NCI-H748 treated with DMSO at 0.1 percent for 48 hours (cell line): ENCODE data around the gene GTF3C1.

Experiments used
- DNase-seq: peaks from one replicate; lab custom pipeline; 2025; lab: John Stamatoyannopoulos, UW

Gene GTF3C1

DNA sequence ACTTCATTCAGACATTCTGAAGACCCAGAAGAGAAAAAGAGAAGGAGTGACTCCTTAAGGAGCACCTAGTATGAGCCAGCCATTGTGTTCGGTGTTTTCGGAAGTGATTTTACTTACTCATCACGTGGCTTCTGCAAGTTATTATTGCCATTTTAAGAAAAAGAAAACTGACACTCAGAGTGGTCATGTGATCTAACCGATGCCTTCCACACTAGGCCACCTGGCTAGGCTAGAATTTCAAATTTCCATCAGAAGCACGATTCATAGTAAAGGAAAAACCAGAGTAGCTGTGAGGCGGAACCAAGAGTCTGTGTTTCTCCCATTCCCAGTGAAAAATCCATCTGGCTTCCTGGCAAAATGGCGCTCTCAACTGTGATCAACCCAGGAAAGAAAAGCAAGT, 32.0 kb downstream of the GTF3C1 start:
- no peak for DNase-seq

DNA sequence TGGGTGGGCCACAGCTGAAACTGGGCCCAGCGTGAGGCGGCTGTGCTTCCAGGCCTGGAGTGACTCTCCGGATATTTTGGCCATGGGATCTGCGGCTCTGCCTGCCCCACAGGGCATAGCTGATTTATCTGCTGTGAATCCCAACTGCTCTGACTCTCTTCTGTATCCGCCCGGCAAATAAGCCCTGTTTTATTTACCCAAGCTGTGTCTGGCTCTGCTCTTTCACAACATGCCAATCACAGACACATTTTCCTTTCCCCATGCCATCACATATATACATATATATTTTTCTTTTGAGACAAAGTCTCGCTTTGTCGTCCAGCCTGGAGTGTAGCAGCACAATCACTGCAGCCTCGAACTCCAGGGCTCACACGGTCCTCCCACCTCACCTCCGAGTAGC, 33.3 kb downstream of the GTF3C1 start:
- no peak for DNase-seq

DNA sequence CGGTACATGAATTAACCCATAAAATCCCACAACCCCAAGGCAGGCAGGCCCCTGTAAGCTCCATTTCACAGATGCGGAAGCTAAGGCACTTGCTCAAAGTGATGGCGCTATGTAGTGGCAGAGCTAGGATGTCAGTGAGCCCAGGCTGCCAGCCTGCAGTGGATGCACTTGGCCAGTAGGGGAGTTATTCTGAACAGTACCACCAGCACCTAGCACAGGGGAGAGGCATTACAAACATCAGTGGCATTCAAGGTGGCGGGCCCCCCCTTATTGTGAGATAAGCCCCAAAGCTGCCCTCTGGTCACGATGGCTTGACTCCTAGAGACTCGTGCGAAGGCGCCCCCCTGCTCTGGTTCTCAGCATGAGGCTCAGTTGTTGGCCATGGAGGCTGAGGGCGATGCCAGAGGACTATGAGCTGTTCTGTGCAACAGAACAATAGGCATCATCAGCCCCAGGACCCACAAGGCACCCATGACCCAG, 33.8 kb downstream of the GTF3C1 start:
- no peak for DNase-seq

DNA sequence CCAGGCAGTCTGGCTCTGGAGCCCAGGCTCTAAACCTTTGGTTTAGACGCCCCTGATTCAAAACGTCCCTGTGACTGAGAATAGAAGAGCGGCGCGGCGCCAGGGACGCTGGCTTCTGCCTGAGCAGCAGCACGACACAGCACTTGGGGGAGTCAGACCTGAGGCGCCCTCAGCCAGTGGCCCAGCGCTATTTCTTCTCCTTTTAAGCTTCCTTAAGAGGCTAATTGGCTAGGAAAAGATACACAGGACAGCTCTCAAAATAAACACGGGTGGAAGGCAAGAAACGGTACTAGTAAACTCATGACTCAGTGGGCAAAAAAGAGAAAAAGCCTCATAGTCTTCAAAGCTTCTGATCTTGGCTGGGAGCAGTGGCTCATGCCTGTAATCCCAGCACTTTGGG, 34.9 kb downstream of the GTF3C1 start:
- DNase-seq = no peak

DNA sequence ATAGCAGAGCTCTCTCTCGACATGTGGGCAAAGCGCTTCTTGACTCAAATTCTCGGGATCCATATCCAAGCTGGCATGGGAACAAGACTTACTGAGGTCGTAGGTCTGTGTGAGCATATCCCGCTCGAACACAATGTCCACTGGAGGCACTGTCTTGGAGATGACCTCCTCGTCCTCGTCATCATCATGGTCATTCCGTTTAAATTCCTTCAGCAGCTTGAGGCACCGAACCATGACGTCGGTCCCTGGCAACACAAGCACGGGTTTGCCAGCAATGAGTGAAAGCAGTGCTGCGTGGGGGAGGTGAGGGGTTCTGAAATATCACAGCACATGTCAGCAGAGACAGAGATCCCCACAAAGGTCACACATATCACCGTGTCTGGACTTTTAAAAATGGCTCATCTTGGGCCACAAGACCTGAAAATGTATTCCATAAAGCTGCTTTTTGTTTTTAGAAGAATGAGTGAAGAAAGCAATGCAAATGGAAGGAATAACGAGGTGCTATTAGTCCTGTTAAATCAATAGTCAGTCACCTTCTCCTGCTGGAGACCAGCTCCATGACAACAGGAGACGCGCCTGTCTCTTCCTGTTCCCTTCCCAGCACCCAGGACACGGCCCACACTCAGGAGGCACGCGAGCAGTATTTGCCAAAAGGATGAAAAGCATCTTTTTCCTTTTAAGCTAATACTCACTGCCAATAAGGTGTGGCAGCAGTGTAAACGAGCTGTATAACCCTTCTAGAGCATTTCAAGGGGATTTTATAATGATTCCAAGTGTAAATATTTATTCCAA, 37.9 kb downstream of the GTF3C1 start:
- DNase-seq = no peak

GRCh38 chr16:27508476-27508875, 41.2 kb downstream of the GTF3C1 start:
- no peak for DNase-seq

DNA sequence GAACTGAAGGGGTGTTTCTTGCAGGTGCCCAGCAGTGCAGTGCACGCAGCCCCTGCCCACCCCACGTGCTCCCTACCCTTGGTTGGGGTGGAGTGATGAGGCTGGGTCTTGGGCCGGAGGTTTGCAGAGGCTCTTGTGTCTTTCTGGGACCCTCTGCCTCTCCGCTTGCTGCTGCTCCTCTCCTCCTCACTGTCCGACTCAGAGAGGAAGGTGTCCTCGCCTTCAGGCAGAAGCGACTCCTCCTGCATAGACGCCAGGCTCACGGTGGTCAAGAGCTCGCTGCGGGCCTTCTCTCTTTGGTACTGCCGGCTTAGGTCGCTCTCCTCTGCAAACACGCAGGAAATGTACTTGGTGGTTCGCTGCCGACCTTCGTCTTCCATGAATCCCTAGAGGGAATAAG, 42.9 kb downstream of the GTF3C1 start:
- no peak for DNase-seq

- DNase-seq = no peak
Observed at GRCh38 chr16:27505297-27506236, 44.1 kb downstream of the GTF3C1 start.

- no peak for DNase-seq
Observed at GRCh38 chr16:27503662-27504061, 46.1 kb downstream of the GTF3C1 start.

DNA sequence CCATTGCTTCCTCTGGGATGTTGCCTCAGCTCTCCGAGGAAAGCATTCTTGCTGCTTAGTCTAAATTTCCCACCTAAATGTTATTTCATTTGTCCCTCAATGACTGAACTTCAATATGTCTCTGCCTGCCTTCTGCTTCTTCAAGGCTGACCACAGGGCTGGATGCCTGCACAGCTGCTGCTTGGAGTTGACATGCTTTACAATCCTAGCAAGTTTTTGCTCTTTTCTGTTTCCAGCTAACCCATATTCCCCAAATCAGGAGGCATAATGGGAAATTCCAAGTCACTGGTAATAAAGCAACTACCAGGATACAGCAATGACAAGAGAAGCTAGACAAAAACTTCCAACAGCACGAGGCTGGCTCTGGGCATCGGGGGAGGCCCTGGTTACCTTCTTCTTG, 48.9 kb downstream of the GTF3C1 start:
- DNase-seq = no peak

DNA sequence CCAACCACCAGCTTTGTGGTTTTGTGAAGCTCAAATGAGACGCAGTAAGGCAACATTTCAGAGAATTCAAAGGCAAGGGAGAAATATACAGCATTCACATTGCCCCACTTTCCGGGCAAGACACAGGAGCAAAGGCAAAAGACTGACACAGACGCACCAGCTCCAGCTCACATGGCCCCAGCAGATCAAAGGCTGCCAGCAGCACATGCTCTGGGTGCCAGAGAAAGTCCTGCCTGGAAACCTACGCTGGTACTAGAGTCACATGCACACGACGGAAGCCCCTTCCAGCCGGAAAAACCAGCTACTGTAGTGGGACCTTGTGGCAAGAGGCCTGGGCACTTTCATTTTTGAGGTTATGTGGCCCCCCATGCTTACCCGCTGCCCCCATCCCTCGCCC, 50.1 kb downstream of the GTF3C1 start:
- DNase-seq = no peak

DNA sequence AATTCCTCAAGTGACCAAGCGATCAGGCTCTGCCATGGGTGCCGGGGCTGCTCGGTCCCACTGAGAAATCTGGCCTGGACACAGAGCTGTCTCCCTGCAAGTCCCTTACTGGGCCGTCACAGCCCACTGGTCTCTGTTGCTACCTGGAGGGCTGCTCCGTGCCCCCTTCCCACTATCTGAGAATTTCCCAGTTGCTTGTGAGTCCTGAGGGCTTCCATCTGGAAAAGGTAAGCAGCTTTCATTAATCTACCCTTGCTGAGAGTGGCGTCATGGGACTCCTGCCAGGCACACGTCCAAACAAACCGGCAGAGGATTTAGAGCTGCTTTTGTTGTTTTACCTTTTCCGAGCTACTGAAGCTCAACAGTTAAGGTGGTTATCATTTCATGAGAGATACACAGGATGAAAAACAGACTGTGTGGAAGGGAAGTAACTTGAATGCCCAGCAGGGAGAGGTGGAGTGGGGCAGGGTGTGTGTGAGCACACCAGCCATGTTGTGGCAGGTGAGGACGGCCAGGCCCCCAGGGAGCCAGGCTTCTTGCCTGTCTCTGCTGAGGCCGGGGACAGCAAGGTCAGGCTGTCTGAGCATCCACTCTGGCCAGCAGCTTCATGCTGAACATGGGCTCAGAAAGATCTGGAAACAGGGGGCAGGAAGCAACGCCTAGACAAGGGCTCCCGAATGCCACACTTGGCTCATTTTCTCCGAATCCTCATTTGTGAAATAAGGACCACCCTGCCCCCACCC, 50.6 kb downstream of the GTF3C1 start:
- no peak for DNase-seq

DNA sequence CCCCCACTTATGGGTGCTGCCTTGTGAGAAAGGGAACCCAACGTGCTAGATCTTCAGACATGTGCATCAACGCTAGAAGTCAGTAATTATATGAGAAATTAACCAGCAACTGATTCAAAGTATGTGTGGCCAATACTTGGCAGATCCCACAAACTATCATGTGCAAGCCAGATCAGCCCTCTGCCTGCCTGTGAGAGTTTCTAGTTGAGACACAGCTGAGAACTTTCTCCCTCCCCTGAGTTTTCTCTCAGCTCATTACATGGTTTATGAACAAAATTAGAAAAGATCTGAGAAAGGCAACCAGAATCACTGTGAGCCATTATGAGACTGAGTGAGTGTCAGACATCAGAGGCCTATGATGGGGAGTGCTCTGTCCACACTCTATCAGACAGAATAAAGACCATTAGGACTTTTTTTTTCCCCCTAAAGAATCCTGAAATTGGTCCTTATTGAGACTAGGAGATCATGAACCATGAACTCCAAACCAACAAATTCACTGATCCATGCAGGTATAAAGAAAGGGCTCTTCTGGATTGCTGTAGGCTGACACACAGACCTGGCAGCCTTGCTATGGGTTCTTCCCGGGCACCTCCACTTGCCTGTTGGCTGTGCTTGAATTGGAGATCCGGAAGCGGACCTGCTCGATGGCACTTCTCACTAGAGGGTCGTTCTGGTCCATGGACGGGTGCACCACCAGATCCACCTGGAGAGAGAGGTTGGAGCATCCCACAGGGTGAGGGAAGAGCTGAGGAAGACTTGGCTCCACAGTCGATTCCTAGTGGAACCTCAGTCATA, 51.5 kb downstream of the GTF3C1 start:
- no peak for DNase-seq

GRCh38 chr16:27495191-27495590, 54.5 kb downstream of the GTF3C1 start:
- no peak for DNase-seq

- DNase-seq = no peak
Observed at GRCh38 chr16:27492588-27492979, 57.1 kb downstream of the GTF3C1 start.

GRCh38 chr16:27491894-27492587, 57.7 kb downstream of the GTF3C1 start:
- no peak for DNase-seq

DNA sequence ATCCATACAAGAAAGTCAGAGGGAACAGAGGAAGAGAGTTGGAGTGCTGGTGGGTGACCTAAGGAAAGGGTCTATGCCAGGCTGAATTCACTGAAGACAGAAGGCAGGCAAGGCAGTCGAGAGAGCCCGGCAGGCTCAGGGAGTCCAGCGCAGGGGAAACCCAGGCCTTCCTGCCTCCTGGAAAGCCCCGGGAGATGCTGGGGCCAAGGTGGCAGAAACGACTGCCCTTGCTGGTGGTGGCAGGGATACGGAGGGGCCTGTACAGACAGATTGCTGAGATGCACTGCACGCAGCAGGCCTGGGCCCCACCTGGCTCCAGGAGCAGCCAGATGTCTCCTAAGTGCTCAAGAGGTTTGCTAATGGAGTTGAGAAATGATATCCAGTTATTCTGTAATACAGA, 59.8 kb downstream of the GTF3C1 start:
- no peak for DNase-seq

- DNase-seq = no peak
Observed at GRCh38 chr16:27489421-27489820, 60.3 kb downstream of the GTF3C1 start.

DNA sequence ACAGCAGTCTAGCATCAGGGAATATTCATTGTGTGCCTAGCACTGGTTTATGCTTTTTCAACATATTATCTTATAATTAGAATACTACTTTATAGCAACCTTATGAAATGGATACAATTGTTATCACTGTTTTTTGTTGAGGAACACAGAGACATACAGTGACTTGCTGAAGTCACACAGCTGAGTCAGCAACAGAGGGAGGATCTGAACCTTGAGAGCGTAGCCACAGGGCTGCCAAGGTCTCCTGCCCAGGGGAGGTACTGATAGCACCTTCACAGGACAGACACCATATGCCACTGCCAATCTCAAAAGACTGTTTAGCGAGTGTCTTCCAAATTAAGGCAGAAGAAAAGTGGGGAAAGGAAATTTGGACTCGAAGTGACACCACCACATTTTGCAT, 63.0 kb downstream of the GTF3C1 start:
- DNase-seq = no peak

DNA sequence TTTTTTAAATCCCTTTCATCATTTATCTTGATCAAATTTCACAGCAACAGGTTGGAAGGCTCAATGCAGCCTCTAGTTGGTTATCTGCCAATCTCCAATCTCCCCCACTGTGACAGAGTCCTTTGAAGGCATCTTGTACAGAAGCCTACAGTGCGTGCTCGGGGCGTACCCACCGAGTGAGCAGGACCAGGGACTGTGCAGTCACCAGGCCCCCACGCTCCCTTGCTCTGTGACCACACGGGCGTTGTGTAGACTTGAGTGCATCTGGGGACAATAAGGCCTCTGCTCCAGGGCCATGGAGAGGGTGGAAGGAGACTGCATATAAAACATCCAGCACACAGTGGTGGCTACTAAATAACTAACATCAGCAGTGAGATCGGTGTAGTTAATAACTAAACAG, 63.4 kb downstream of the GTF3C1 start:
- DNase-seq = no peak

- no peak for DNase-seq
Observed at GRCh38 chr16:27485811-27486210, 63.9 kb downstream of the GTF3C1 start.
